Hippocampal formation (tissue), 2 donors: ENCODE results near the gene PLXNA2.

Experiments
- DNase-seq, 2 donors: peaks; one replicate each; lab custom pipeline; 2025; lab: John Stamatoyannopoulos, UW

The PLXNA2 gene

DNA sequence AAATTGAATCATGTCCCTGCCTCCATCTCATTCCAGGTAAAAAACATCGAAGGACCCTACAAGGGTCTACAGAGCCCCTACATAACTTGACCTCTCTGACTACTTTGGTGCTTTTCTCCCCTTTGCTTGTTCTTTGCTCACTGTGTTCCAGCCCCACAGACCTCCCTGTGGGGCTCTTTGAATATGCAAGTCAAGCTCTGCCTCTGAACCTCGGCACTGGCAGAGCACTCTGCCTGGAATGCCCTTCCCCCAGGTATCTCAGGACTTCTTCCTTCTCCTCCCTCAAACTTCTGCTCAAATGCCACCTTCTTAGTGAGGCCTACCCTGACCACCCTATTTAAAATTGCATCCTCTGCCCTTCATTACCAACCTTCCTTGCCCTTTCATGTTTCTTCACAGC, 245.5 kb downstream of the PLXNA2 start:
- DNase-seq: no peak

- DNase-seq: peak; percentile 43 to 70
Observed at GRCh38 chr1:207997486-207998268, 246.5 kb downstream of the PLXNA2 start.

GRCh38 chr1:207996636-207997035, 247.5 kb downstream of the PLXNA2 start:
- DNase-seq: no peak

DNA sequence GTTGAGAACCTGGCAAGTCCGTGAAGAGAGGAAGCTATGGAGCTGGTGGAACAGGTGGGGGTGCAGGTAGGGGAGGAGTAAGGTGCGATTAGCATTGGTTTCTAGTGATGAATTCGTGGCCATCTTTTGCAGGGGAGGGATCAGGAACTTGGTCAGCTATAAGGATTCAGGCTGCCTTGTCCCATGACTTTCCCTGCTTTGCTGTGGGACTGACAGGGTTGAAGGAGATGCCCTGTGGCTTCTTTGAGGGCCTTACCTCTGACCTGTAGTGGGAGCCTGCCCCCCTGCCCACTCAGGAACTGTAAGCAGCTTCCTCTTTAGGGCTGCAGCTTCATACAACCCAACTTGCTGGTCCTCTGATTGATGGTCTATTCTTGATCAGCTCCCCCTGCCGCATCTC, 248.6 kb downstream of the PLXNA2 start:
- DNase-seq: no peak

DNA sequence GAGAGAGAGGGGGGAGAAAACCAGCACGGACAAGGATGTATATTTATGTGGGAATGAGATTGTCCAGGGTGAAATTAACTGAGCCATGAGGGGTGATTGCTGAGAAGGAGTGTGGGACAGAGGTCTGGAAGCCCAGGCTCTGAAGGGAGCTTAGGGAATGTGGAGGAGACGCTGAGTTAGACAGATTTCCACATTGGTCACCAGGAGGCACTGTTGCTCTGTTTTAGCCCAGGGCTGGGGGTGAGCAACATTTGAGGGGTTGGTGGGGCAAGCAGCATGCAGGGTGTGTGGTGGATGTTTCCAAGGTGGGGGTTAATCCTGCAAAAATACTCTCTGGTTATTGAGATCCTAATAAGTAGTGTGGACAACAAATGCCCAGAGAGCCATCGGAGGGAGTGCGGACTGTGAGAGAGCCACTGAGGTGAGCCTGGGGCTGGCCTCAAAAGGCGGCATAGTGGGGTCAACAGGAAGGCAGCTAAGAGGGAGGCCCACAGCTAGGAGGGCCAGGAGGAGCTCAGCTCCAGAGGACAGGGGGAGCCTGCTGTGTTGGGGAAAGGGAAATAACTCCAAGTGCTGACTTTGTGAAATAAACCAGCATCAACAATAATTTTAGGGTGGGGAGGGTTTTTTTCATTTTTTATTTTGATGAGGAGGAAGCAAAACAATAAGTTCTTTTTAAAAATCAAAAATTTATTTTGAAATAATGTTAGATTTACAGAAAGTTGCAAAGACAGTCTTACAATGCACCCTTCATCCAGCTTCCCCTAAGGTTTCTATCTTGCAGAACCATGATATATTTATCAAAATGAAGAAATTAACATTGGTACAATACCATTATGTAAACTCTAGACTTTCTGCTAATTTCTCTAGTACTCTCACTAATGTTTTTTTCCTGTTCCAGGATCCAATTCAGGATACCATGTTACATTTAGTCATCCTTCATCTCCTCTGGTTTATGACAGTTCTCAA, 250.4 kb downstream of the PLXNA2 start:
- no peak for DNase-seq

- DNase-seq: no peak
Observed at GRCh38 chr1:207992677-207993236, 251.4 kb downstream of the PLXNA2 start.

DNA sequence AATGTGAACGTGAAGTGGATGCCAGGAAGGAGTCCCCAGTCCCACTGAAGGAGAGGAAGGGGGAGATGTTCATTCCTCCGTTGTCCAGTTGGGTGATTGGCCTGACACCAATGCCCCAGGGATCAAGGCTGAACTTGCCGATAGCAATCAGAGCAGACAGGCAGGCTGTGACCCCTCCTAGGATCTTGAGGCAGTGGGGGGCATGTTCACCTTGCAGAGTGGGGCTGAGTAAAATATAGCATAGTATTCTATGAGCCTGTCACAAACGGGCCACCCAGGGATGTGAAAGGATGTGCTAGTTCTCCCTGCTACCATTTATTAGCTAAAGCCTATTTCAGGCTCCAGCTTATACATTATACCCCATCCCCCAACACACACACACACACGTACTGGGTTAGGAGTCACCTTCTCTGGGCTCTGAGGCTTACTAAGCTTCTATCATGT, 252.6 kb downstream of the PLXNA2 start:
- DNase-seq: no peak

- DNase-seq: no peak
Observed at GRCh38 chr1:207990876-207991582, 253.2 kb downstream of the PLXNA2 start.

- no peak for DNase-seq
Observed at GRCh38 chr1:207990455-207990854, 253.7 kb downstream of the PLXNA2 start.

GRCh38 chr1:207988326-207989165, 255.6 kb downstream of the PLXNA2 start:
- DNase-seq: no peak

GRCh38 chr1:207987164-207987563, 257.0 kb downstream of the PLXNA2 start:
- no peak for DNase-seq

DNA sequence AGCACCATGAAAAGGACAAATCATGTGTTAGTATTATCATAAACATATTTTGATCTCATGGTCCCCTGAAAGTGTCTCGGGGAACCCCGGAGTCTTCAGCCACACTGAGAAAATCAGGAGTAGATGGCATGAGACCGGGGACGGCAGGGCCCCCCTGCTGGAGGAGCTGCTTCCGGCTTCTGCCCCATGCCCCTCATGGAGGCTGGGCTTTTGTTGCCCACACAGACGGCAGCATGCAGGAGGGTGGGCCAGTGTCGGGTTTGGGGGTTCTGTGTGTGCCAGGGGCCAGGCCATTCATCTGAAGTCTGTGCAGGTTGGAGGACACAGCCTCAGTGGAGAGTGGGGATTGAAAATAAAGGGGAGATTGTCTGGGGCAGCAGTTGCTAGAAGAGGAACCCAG, 258.2 kb downstream of the PLXNA2 start:
- no peak for DNase-seq

- no peak for DNase-seq
Observed at GRCh38 chr1:207984831-207985572, 259.2 kb downstream of the PLXNA2 start.

DNA sequence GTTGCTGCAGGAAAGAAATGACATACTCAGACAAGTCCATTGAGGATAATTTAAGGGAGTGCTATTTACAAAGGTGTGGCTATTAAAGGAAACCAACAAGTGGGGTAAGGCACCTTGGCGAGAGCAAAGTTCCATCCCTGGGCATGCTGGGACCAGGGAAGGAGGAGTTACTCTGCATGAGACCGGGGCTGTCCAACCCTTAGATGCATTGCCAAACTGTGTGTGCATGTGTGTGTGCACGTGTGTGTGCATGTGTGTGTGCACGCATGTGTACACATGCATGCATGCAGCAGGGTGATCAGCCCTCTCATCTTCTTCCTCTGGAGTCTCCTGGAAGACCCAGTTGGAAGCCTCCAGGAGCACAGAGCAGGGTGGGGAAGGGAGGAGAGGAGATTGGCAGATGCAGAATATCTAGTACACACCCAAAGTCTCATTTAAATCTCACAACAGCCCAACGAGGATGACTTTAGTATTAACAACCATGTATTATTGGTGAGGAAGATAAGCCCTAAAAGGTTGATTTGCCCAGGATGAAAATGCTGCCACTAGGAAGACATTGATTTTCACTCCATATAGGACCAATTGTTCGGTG, 261.0 kb downstream of the PLXNA2 start:
- no peak for DNase-seq

- DNase-seq: no peak
Observed at GRCh38 chr1:207981976-207982375, 262.2 kb downstream of the PLXNA2 start.

- no peak for DNase-seq
Observed at GRCh38 chr1:207978441-207978840, 265.7 kb downstream of the PLXNA2 start.

GRCh38 chr1:207977876-207978275, 266.3 kb downstream of the PLXNA2 start:
- DNase-seq: no peak

DNA sequence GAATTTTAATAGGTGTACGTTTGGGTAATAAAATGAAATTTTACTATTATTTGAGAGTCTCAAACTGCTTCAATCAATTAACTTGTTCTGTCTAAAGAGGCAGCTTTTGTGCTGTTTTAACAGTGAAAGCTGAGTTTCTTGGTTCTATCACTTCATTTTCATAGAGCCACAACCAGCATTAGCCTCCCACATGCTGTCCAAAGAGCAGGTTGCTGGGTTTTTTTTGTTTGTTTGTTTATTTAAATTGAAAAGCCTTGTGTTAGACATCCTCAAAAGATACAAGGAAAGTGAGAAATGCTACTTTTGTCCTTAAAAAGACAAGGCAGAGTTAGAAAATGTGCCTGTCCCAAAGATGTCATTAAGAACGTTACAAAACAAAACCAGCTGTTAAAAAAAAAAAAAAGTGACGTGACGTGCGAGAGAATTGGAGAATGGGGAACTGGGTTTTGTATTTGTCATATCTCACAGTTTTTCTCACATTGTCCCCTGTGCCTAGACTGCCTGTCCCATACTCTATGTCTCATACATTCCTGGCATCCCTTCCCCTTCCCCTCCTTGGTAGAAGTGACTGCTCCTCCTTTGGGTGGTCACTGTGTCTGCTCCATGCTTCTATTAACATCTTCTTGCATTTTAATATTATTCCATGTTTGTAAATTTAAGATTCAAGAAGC, 270.2 kb downstream of the PLXNA2 start:
- DNase-seq: no peak

- DNase-seq: no peak
Observed at GRCh38 chr1:207972337-207972736, 271.8 kb downstream of the PLXNA2 start.
